ENCODE measurements around the gene PRKN.

The PRKN gene

DNA sequence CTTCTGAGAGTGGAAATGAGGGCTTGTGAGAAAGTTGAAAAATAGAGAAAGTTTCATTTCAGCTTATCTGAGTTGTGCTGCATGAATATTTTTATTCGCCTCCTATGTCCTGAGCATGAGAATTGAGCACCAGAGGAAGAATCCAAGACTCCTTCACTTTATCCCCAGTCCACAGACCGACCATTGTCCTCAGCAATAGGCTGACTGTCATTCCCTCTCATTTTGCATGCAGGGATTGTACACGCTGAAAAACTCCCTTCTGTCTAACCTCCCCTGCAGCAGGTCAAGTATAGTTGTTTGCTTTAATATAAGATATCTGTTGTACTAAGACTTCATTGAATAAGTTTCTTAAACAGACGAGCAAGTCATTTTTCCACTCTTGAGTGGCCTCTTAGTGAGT is 437.6 kb downstream of the PRKN start:
- no peak for DNase-seq

DNA sequence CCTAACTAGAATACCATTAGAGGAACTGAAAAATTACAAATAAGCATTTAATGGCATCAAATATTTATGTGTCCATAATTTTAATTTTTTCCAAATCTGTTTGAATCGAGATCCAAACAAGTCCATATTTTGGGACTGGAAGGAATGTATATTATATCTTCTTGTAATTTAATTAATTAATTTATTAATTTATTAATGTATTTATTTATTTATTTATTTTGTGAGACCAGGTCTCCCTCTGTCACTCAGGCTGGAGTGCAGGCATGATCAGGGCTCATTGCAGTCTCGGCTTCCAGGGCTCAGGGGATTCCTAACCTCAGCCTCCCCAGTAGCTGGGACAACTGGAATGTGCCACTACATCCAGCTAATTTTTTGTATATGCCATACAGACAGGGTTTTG is 453.6 kb downstream of the PRKN start:
- no peak for DNase-seq

DNA sequence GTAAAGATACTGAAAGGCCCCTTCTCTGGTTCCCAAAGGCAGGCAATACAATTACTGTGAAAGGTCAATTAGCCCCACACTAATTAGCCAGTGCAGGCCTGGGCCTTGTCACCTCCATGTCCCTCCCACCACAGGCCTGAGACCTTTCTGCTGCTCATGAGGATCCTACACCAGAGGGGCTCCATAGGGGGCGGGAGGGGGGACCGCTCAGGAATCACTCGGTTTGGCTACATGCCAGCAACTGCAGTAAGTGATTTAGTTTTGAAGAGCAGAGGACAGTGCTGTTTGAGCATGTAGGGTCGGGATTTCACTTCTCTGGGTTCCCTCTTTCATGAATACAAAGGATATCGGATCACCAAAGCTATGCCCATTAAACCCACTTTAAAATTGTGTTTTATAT is 455.6 kb downstream of the PRKN start:
- DNase-seq = no peak

DNA sequence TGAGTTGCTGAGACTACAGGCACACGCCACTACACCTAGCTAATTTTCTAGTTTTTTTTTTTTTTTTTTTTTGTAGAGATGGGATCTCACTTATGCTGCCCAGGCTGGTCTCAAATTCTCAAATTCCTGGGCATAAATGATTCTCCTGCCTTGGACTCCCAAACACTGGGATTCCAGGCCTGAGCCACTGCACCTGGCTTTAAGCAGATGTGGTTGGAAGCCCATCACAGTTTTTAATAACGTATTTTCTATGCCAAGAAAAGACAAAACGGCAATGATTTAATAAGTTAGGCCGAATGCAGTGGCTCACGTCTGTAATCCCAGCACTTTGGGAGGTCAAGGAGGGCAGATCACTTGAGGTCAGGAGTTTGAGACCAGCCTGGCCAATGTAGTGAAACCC is 456.6 kb downstream of the PRKN start:
- no peak for DNase-seq

DNA sequence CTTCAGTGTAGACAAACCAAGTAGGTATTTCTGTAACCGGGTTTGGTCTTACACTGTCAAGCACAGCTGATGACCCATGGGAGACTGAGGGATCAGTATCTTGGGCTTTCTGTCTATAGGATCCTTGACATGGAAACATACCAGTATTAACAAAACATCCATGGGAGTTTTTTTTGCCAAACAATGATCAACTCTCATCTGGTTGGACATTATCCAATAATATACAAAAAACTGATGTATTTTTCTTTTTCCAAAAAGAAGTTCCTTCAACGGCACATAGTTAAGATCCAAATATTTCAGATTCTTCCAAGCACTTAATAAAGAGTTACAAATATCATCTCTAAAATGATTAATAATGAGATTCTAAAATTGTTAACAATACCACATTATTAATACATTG is 459.9 kb downstream of the PRKN start:
- no peak for DNase-seq

DNA sequence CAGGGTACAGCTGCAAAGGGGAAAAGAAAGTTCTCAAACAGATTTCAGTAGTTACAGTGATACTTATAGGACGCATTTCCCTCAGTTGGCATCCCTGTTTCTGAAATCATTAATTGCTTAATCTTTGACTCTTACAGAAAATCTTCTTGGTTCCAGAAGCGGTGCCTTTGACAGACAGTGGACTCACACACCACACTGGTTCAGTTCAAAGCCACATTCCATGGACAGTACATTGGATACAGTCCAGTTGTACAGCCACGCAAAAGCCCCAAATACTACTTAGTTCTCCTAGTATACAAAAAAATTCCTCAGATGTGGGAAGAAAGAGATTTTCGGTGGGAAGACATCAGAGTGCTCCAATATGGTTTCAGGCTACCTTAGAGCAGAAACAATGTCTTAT is 460.4 kb downstream of the PRKN start:
- DNase-seq = no peak

DNA sequence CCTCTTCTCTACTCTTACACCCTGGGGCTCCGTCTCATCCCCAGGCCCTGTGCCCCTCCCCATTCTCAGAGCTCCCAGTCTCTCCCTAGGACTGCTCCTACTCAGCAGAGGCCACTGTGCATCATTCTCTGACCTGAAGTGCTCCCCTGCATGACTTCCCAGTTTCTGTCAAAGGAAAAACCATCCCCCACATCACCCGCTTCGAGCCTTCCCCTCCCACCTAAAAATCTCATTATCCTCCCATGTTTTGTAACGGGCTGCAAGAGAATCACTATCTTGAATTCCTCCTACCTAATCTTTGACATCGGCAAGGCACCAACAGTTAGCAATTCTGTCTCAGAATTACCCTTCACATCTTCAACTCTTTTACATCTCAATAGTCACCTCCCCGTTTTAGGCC is 463.0 kb downstream of the PRKN start:
- DNase-seq = no peak

DNA sequence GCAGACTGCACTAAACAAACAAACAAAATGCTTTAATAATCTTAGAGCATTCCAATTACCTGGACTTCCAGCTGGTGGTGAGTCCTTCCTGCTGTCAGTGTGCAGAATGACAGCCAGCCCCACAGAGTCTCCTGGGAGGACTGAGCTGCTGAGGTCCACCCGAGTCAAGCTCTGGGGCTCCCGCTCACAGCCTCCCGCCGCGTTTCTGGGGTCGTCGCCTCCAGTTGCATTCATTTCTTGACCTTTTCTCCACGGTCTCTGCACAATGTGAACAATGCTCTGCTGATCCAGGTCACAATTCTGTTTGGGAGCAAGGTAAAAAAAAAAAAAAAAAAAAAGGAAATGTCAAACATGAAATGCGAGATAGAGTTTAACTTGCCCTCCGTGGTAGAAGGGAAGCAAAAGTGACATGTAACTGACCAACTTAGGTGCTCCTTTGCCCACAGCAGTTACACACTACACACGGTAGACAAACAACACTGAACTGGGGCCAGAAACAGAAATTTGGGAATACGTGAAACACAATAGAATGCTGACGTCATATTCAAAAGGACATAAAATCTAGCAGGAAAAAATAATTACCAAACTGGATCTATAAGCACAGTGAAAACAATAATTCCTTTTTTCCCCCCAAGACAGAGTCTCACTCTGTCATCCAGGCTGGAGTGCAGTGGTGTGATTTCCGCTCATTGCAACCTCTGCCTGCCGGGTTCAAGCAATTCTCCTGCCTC is 464.9 kb downstream of the PRKN start:
- no peak for DNase-seq

DNA sequence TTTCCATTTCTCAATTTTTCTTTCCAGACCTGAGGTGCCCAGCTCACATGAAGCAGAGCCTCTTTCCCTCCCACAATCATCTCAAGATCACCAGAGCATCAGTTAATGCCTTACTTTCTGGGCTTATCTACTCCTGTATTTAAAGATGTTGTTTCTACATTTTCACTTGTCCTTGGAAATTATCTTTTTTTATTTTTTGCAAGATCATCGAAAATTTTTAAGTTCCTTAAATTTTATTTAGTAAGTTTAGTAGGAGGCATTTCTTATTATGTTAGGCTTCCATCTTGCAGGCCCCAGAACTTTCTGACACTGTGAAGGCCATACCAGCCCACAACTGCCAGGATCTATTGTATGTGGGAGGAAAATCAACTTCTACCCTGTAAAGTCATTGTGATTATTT is 466.0 kb downstream of the PRKN start:
- no peak for DNase-seq

DNA sequence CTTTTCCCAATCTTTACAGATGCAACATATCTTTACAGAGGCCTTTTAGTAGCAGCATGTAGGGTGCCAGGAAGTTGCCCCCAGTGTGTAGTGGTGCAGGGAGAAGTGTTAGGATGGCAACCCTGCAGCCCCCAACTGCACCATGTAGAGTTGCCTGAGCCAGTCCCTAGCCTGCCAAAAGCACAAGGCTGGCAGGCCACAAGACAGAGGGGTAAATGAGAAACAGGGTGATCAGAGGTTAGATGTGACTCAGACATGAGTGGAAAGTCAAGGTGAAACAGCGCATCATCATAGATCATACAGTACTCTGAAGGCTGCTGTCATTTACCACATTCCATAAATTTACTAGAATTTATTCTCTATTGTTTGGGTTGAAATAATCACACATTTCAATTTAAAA is 467.5 kb downstream of the PRKN start:
- no peak for DNase-seq

DNA sequence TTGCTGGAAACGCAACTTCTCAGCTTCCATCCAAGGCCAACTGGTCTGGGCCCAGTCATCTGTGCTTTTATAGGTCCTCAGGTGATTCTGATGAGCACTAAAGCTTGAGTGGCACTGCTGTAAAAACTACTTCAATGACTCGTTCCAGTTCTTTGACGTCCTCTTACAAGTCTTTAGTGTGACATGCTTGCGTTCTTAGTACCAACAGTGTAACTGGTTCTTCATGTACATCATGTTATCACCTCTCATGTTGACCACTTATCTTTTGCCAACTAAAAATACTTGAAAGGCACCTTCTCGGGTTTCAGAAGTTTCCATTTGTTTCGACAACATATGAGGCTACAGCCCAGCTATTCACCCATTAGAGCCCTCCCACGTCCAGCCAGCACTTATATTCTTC is 468.9 kb downstream of the PRKN start:
- DNase-seq = no peak

DNA sequence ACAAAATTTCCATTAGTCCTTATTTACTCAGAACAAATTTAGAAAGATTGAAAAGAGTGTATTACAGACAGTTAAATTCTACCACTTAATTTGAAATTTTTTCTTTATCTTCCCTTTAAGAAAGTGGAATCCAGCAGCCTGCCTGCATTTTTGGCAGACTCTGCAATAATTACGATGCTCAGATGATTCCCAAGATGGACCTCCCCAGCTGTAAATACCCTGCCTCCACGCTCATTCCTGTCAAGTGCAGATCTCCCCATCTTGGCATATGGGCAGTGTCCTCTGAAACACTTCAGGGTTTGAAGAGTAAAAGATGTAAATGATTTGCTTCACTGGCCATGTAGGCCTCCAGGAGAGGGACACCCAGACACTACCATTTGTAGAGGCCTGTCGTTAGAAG is 471.2 kb downstream of the PRKN start:
- no peak for DNase-seq

DNA sequence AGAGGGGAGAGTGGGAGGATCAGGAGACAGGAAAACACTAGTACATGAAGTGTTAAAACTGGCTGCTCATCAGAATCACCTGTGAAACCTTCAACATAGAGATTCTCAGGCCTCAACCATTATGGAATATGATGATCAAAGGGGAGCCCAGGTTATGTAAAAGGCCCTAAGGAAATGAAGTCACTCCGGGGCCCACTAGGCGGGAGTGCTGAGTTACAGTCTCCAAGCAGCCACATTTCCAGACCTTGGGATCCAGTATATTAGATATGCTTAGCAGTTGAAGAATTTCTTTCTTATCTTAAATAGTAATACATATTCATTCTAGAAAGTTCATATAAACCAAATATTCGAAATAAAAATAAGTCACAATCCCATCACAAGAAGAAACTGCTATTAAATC is 476.3 kb downstream of the PRKN start:
- DNase-seq = no peak

DNA sequence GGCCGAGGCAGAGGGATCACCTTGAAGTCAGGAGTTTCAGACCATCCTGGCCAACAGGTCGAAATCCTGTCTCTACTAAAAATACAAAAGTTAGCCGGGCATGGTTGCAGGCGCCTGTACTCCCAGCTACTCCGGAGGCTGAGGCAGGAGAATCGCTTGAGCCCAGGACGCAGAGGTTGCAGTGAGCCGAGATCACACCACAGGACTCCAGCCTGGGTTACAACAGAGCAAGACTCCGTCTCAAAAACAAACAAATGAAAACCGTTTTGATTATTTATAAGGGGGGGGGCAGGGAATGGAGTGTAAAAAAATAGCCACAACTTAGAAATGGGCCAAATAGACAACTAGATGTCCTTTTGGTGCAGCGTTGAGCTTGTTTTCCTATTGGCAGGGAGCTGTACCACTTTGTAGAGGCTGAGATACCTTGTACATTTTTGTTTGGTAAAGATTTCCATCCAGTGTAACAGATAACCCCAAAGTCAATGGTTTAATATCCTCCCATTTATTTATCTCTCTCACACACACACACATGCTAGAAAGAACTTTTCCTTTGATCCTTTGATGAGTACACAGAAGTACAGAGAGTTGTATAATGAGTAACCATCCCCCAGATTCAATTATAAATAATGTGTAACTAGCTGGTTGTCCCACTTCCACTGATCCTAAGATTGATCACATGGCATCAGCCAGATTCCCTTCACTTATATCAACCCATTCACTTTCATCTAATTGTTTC is 477.5 kb downstream of the PRKN start:
- DNase-seq = no peak

DNA sequence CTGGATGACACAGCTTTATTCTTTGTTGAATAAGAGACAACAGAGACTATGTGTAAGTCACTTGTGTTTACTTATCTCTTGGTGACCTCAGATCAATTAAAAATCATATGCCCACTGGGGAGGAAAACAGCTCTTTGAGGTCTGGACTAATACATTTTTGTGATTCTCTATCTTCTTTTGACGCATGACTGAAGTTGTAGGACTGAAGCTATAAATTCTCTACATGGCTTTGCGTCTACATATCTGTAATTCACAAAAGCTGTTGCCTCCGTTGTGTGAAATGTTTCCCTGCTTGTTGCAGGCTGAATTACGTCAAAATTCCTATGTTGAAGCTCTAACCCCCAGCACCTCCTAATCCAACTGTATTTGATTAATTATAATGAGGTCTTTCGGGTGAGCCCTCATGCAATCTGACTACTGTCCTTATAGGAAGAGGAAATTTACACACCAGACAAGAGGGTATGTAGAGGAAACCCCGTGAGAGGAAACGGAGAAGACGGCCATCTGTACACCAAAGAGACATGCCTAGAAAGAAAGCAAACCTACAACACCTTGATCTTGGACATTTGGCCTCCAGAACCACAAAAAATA is 481.6 kb downstream of the PRKN start:
- no peak for DNase-seq

DNA sequence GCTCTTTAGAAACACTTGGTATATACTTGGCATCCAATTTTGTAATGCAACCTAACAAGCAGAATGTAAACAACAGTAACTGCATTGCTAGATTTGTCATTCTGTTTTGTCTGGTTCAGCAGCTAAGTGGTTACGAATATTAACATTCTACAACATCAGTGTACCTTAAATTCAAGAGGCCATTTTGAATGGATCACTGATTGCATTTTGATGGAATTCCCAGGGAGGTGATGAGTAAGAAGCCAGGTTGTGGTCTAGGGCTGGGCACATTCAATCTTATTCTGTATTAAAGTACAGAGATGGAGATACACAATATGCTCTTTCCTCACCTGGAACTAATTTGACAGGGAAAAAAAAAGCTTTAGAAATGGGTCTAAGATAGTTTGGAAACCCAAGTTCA is 483.5 kb downstream of the PRKN start:
- no peak for DNase-seq

DNA sequence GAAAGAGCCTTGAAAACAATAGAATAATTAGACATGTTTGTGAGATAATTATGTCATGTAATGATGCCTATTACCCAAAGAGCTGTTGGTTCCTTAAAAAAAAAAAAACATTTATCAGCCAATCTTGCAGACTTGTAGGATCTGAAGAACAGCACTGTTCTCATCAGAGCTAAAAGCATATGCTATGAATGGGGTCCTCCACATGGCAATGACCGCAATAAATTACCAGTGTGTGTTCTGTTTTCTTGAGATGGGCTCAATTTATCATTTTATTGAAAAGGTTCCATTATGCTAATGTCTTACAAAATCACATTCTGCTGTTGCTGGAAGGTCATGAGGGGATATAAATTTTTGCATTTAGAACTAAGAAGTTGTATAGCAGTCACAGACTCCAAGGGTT is 484.7 kb downstream of the PRKN start:
- no peak for DNase-seq

DNA sequence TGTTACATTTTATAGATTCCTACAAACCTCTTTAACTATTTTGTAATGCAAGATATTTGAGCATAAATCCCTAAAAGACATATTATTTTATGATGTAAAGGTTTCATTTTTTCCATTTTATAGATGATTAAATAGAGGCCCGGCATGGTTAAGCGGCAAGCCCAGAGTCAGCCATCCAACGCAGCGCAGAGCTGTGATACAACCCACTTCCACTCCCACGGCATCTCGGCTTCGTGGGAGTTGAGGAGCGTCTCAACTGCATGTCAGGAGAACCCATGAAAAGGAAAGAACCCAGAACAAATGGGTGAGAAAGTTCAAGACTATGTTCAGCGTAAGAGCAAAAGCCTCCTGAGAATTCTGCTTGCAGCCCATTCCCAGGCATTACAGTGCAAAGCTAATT is 488.2 kb downstream of the PRKN start:
- no peak for DNase-seq

DNA sequence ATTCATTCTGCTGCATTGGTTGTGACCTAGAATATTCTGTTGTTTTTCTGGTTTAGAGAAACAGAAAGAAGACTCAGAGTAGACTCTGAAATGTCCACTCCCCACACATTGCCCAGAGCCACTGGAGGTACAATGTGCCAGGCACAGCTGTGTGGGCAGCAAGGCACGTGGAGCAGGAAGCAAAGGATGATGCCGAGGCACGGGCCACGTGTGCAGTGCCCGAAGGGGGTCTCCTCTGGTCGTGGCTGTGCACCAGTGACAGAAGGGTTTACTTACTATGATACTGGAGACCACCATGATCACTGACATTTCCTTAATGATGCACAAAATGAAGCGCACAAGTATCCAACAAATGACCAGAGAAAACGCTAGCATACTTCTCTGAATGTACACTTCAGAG is 488.9 kb downstream of the PRKN start:
- DNase-seq = no peak

DNA sequence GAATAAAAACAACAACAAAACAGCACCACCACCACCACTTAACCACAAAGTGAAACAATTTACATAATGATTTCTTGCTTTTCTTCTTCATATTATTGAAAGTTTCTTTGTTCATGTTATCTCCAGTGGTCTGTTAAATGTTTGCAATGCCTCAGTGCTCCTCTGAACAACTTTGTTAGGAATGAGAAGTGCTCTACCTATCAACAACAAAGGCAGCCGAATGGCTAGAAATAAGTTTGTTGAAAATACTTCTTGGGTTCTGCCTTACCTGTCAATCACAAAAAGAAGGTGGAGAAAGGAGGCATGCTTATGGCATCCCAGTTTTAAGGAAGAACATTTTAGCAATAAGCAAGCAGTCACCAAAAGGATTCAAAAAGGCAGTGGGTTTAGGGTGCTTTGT is 490.2 kb downstream of the PRKN start:
- no peak for DNase-seq

DNA sequence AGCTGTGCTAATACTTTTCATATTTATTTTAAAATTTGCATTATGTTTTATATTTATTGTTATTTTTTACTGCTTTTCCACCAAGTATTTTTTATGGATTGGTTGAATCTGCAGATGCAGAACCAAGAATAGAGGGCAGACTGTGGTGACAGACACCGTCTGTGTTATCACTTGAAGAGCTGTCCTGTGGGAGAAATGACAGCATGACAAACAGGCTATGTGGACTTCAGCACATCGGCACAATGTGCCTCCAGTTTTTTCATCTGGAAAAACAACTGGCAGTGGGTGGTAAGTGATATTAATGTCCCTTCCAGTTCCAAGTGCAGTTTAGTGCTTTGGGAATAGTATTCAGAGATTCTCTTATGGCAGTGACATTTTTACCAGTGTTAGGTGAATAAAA is 492.9 kb downstream of the PRKN start:
- no peak for DNase-seq

DNA sequence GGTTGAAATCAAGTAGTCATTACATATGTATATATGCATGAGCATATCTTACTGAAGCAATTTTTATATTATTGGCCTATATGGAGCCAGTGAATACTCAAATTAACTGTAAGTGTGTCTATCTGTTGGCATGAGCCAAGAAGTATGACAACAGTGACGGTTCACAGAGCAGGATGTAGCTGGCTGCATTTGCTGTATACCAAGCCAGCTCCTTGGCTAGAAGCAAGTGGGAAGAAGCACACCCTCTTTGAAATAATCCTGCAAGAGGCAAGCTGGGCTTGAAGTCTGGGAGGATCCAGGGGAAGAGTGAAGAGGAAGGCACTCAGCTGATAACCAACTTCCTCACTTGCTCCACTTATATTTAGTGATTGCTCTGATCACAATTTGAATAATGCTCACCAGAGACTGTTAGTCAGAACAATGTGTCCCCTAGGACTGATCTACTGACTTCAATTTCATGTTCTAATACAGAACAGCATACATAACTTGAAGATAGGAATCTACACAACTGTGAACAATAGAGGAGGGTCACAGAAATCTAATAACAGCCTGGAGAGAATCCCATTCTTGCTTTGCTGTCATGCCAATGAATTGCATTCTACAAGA is 497.3 kb downstream of the PRKN start:
- no peak for DNase-seq

DNA sequence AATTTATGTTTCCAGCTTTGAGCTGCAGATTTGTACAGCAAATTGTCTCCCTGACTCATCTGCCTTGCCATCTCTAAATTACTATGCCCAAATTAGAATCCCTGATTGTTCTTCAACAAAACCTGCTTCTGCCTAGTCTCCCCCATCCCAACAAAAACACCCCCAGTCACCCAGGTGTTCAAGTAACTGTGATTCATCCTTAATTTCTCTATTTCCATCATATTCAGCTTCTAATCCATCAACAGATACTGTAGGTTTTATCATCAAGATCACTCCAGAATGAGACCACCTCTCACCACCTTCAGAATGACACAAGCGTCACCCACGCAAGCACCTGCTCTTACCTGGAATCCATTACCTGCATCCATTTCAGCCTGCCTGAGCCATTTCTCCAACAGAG is 498.5 kb downstream of the PRKN start:
- DNase-seq = no peak

DNA sequence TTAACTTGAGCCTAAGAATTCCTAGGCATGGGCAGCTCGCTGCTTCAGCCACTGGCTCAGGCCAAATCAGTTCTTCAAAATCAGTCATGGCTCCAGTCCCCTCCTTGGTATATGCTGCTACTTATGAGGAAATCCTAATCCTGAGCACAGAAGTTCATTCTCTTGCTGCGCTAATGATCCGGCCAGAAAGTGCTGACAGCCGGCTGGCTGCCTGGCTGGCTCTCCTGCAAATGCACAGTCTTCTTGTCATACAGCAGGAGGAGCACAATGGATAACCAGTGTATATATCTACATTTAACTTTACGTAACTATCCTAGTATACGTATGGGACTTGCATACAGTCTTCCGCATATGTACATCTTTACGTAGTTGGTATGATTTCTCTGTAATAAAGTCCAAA is 500.8 kb downstream of the PRKN start:
- no peak for DNase-seq
